Measurements from ENCODE around the gene ZBTB4.

ZBTB4 gene

GRCh38 chr17:7419819-7420610 is 59.4 kb downstream of the ZBTB4 start, which contains the start of gene SPEM1:
Gene SPEM1 (plus strand): TSS chr17:7420324. CDS start chr17:7420385, 61 bp downstream.
- no peak for DNase-seq

- no peak for DNase-seq
These were observed 60.8 kb downstream of the ZBTB4 start for GRCh38 chr17:7418472-7419152.

- no peak for DNase-seq
These were observed 62.3 kb downstream of the ZBTB4 start for GRCh38 chr17:7417056-7417655.

DNA sequence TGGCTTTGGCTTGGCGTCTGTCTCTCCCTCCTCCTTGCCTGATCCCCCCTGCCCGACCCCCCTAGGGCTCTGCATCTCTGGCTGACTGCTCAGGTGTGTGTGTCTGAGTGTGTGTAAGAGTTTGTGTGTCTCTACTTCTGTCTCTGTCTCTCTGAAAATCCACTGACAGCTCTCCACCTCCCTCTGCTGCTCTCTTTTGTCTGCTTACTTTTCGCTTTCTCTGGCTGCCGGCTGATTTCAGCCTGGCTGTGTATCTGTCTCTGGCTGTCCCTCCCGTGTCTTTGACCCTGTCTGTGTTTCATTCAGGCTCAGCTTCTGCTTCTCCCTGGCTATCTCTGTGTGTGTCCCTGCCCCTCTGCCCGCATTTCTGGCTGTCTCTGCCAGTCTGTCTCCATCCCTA is 63.1 kb downstream of the ZBTB4 start:
- DNase-seq, result no peak

DNA sequence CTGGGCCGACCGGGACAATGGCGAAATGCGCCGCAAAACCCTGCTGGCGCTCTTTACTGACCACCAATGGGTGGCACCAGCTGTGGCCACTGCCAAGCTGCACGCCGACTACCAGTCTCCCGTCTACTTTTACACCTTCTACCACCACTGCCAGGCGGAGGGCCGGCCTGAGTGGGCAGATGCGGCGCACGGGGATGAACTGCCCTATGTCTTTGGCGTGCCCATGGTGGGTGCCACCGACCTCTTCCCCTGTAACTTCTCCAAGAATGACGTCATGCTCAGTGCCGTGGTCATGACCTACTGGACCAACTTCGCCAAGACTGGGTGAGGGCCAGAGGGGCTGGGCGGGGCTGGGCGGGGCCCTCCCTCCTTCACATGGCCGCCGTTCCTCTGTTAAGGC is 63.6 kb downstream of the ZBTB4 start:
- no peak for DNase-seq

DNA sequence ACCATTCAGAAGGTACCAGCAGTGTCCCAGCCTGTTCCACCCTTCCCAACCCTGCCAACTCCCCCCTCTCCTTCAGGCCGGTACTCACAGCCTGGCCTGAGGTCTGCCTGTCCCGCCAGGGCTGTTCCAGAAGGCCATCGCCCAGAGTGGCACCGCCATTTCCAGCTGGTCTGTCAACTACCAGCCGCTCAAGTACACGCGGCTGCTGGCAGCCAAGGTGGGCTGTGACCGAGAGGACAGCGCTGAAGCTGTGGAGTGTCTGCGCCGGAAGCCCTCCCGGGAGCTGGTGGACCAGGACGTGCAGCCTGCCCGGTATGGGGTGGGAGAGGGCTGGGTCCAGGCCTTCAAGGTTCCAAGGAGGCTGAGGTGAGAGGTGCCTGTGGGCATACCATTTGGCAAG is 64.6 kb downstream of the ZBTB4 start:
- DNase-seq, result no peak

GRCh38 chr17:7413346-7413985 is 66.0 kb downstream of the ZBTB4 start:
- no peak for DNase-seq

DNA sequence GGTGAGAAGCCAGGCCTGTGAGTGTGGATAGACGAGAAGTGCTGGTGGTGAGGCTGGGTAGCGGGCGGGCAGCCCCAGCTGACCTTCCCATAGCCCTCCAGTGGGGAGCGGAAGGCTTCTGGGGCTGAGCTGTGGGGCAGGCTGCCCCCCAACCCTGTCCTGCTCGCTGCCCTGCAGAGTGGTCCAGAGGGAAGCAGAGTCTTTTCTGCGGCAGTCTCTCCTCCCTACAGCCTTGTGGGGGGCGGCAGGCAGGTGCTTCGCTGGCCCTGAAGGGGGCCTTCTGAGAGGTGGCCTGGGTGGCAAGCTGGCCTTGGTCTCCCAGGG is 68.0 kb downstream of the ZBTB4 start:
- no peak for DNase-seq

GRCh38 chr17:7410634-7411426 is 68.6 kb downstream of the ZBTB4 start:
- no peak for DNase-seq

DNA sequence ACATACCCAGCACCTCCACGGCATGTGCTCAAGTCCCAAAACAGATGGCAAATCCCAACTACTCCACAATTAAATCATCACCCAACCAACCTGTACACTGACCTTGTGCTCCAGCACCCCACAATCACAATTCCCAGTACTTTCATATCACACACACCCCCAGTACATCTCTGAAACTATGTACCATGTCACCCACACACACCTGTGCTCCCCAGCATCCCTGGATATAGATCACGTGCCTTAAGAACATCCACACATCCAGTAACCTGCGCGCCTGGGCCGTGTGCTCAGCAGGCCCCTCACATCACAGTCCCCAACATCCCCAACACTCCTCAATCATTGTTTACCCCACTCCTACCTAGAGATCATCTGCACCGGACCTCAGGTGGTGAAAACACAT is 69.7 kb downstream of the ZBTB4 start:
- no peak for DNase-seq
